GM21786 (cell line): Measurements from ENCODE around the gene ZNF655.
A peak's percentile ranks its signal among the peaks of the same experiment; 100 is the strongest.
"Not testable (repeated sequence)": the region's sequence is repeated elsewhere in the genome, so short reads cannot be mapped to it uniquely, and the experiment has no call there.

Experiments
- ATAC-seq: cut with Tn5 transposase; IDR thresholded peaks from one replicate; pipeline ENCODE4 v1.9.1; 2021; ENCODE audit not compliant: unreplicated experiment

The ZNF655 gene, protein sequence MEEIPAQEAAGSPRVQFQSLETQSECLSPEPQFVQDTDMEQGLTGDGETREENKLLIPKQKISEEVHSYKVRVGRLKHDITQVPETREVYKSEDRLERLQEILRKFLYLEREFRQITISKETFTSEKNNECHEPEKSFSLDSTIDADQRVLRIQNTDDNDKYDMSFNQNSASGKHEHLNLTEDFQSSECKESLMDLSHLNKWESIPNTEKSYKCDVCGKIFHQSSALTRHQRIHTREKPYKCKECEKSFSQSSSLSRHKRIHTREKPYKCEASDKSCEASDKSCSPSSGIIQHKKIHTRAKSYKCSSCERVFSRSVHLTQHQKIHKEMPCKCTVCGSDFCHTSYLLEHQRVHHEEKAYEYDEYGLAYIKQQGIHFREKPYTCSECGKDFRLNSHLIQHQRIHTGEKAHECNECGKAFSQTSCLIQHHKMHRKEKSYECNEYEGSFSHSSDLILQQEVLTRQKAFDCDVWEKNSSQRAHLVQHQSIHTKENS

DNA sequence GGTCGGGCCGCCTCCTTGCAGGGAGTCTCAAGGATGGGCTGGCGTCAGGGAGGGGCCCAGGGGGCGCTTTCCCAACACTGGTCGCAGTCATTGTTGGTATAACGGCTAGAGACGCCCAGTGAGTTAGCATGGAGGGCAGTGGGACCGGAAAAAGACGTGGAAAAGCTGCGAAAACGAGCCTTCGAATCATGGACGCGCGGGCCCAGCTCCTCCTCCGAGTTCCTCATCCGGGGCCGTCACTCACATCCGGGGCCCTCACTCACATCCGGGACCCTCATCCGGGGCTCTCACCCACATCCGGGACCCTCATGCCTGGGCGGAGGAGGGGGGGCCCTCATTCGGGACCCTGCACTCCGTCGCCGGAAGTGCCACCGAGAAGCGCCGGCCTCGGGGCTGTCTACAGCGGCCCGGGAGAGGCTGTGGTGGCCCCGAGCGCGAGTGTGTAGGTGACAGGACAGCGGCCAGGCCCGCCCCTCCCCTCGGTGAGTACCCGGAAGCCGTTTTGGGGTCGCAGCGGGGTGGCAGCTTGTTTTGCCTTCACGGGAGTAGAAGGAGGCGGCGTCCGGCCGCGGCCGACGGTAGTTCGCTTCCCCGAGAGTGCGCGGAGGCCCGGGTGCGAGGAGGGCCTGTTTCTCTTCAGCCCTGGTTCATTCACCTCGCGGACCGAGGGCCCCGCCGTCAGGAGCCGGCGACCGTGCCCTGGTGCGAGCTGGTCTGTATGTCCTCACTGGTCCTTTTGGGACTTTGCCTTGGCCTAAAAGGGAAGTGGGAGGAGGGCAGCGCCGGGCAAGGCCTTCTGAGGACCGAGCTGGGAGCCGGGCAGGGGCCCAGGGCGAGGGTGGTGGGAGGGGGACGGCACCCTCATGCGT, at the start of gene ZNF655:
Gene ZNF655, plus strand, starts transcription at position 337 of the 869 bp plus-strand sequence. CDS start 1,918 bp downstream, outside the sequence.
- peak; percentile 80 for ATAC-seq

DNA sequence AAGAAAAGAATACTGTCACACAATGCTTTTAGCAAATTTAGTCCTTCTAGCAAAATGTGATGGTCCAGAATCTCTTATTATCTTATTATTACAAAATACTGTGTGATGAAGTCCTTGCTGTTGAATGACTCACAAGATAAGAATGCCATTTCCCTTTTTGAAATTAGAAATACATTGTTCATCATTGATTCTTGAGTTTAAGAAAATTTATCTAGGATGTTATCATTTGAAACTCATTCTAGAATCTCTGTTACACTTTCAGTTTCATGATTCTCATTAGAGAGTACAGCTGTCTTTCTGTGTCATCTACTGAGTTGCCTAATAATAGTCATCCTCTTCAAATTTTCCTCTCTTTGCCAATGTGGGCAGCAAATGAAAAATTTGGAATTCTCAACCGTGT, 44.4 kb upstream of the ZNF655 start:
- no peak for ATAC-seq

DNA sequence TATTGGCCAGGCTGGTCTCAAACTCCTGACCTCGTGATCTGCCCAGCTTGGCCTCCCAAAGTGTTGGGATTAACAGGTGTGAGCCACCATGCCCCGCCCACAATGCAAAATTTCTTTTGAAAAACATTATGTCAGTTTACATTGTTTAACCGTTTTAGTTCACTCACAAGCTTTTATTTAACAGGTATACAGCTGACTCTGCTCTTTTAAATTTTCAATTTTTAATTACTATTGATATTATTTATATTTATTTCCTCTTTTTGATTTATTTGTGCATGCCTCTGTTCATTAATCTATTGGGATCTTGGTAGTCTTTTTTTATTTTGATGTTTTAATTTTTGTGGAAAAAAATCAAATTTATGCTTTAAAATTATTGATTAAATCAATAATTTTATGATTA, 37.0 kb upstream of the ZNF655 start:
- no peak for ATAC-seq

DNA sequence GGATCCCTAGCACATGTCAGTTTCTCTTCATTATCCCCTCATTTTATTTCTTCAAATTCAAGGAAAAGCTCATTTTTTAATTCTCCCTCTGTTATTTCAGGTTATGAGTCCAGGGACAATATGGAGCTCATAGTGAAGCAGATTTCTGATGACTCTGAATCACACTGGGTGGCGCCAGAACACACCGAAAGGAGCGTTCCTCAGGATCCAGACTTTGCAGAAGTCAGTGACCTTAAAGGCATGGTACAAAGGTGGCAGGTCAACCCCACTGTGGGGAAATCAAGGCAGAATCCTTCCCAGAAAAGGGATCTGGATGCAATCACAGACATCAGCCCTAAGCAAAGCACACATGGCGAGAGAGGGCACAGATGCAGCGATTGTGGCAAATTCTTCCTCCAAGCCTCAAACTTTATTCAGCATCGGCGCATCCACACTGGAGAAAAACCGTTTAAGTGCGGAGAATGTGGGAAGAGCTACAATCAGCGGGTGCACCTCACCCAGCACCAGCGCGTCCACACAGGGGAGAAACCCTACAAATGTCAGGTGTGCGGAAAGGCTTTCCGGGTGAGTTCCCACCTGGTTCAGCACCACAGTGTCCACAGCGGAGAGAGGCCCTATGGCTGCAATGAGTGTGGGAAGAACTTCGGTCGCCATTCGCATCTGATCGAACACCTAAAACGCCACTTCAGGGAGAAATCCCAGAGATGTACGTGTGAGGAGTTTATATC, 32.6 kb upstream of the ZNF655 start:
- ATAC-seq: no peak

DNA sequence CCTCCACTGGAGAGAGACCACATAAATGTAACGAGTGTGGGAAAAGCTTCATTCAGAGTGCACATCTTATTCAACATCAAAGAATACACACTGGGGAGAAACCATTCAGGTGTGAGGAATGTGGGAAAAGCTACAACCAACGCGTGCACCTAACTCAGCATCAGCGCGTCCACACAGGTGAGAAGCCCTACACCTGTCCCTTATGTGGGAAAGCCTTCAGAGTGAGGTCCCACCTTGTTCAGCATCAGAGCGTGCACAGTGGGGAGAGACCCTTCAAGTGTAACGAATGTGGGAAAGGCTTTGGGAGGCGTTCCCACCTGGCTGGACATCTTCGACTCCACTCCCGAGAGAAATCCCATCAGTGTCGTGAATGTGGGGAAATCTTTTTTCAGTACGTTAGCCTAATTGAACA, 27.1 kb upstream of the ZNF655 start:
- no peak for ATAC-seq

DNA sequence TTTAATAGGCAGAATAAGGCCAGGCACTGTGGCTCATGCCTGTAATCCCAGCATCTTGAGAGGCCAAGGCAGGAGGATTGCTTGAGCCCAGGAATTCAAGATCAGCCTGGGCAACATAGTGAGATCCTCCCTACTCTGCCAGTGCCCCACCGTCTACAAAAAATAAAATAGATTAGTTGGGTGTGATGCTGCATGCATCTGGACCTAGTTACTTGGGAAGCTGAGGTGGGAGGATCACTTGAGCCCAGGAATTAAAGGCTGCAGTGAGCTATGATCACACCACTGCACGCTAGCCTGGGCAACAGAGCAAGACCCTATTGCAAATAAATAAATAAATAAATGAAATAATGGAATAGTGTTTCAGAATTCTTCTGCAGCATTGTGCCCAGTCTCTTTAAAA, 22.8 kb upstream of the ZNF655 start:
- ATAC-seq: no peak

DNA sequence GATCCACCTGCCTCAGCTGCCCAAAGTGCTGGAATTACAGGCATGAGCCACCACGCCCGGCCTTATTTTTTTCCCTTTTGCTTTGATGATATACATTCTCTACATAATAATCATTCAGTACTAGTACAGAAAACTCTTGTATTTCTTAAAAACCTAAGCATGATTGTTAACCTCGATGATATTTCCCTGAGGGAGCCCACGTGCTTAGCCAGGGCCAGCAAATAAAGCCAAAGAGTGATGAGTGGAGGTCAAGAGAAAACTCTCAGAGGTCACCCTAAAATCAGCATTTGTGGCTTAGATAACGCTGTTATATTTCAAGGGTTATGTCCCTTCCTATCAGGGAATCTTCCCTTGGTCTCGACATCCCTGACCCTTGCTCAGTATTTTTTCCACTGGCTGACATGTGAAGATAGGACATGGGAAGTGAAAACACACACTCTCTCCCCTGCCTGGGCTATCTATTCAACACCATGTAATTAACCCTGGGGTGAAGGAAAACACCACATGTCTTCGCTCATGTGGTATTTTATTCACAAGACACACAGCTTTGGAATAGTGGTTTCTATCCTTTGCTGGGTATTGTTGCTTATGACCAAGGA, 19.1 kb upstream of the ZNF655 start:
- ATAC-seq: no peak

DNA sequence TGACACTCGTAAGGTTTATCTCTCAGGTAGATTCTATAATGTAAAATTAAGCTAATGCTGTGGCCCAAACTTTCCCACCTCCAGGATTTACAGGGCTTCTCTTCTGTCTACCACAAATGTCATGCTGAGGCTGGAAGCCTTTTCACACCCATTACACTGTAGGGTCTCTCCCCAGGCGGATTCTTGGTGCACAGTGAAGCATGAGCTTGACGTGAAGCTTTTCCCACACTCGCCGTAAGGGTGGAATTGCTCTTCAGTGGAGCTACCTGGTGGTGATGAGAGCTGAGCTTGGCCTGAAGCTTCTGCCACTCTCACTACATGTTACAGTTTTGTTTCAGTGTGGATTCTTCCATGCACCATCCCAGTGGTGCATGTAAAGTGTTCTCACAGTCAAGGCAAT, 17.9 kb upstream of the ZNF655 start:
- ATAC-seq: no peak

DNA sequence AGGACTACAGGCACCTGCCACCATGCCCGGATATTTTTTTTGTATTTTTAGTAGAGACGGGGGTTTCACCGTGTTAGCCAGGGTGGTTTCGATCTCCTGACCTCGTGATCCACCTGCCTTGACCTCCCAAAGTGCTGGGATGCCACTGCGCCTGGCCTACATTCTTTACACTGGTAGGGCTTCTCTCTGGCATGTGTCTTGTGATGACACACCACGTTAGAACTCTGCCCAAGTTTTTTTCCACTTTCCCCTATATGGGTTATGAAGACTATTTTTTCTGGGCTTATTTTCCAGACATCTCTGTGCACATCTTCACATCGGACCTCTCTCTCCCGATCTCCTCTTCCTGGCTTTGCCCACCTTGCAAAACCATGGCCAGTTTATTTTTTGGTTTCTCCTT, 17.2 kb upstream of the ZNF655 start:
- no peak for ATAC-seq

DNA sequence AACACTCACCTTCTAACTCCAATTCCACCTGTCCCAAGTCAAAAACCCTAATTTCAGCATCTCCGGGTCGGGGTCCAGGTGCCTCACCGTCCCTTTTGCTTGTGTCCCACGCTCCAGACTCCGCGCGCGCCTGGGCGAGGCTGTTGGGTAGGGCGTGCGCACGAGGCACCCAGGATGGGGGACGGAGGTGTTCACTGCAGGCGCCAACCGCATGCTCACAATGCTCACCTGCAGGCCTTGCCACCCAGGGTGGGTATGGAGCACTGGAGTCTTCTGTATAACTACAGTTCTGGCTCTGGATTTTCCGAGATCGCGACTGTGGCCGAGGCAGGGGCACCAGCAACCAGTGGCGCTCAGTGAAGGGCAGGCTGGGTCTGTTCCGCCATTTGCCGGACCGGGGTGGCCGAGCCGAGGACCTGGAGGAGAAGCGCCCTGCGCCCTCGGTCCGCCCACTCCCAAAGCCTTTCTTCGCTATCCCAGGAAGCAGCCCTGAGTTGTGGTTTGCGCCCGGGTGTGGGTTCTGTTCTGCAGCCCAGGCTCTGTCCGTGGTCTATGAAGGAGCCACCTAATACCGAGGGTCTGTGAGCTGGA, 15.3 kb upstream of the ZNF655 start:
- ATAC-seq: no peak

DNA sequence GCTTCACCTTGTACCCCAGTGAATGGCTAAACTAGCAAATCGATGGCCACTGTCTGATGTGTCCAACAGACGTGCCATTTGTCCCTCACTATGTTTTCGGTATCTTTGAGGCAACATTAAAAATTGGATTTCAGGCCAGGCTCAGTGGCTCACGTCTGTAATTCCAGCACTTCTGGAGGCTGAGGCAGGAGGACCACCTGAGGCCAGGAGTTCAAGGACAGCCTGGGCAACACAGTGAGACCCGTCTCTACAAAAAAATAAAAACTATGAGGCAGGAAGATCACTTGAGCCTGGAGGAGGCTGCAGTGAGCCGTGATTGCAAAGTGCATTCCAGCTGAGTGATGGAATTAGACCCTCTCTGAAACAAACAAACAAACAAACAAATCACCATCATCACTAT, 14.5 kb upstream of the ZNF655 start:
- no peak for ATAC-seq

DNA sequence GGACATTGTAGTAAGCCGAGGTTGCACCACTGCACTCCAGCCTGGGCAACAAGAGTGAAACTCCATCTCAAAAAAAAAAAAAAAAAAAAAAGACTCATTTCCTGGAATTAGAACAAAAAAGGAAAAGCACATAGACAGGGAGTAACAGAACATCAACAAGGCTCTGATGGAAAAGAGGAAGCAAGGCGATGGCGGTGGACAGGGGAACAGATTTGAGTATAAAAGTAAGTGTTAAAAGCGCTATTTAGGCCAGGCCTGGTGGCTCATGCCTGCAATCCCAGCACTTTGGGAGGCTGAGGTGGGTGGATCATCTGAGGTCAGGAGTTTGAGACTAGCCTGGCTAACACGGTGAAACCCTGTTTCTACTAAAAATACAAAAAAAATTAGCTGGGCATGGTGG, 13.1 kb upstream of the ZNF655 start:
- not testable (repeated sequence) for ATAC-seq

DNA sequence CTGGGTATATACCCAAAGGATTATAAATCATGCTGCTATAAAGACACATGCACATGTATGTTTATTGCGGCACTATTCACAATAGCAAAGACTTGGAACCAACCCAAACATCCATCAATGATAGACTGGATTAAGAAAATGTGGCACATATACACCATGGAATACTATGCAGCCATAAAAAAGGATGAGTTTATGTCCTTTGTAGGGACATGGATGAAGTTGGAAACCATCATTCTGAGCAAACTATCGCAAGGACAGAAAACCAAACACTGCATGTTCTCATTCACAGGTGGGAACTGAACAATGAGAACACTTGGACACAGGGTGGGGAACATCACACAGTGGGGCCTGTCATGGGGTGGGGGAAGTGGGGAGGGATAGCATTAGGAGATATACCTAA, 8.9 kb upstream of the ZNF655 start:
- not testable (repeated sequence) for ATAC-seq

DNA sequence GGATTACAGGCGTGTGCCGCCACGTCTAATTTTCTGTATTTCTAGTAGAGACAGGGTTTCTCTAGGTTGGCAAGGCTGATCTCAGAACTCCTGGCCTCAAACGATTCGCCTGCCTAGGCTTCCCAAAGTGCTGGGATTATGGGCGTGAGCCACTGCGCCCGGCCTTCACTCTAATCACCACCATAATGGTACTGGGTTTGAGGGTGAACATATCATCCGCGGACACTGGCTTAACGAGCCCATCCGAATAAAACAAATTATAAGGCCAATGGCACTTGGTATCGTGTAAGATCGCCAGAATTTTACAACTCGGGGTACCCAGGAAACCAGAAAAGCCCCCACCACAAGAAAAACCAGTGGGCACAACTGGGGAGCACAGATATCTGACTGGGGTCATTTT, 7.1 kb upstream of the ZNF655 start:
- ATAC-seq: no peak

DNA sequence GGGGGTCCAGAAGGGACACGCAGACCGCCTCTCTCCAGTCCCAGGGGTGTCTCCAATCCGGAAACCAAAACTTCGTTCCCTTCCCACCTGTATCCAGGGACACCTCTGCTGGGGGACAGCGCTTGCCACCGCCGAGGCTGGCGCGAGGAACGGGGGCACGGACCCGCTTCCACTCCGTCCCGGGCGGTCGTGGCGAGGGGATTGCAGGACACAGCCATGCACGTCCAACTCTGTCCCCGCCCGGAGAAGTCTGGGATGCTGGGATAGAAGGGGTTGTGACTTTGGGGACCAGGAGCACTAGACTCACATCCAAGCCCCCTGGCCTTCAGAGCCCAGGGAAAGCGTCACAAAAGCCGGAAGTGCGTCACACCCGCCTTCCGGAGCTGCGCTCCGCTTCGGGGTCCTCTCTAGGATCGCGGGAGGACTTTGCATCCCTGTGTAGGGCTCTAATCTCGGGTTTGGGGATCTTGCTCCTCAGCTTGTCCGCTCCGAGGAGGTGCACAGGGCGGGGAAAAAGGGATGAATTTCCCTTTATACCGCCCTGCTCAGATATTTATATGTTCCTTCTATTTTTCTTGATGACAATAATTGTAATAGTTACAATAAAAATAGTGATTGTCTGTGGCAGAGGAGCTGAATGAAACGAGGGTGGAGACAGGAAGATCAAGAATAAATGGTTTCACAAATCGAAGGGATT, 6.5 kb upstream of the ZNF655 start, which contains the start of gene FAM200A:
Gene FAM200A, minus strand, starts transcription at position 348 of the 697 bp plus-strand sequence. CDS start 3,707 bp downstream, outside the sequence.
- peak; percentile 98 for ATAC-seq

DNA sequence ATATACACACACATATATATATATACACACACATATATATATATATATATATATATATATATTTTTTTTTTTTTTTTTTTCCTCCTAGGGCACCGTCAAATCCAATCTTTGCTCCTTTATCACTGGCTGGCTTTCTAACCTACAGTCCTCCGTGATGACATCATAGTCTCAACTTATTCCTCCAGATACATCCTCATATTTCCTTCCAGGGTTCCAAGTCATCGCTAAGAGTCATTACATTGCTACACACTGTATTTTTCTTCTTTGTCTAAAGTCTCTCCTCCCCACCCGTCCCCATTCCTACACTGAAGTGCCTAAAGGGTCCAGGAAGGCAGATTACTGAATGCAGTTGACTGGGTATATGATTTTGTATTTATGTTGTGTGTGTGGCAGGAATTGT, 5.4 kb upstream of the ZNF655 start:
- no peak for ATAC-seq

DNA sequence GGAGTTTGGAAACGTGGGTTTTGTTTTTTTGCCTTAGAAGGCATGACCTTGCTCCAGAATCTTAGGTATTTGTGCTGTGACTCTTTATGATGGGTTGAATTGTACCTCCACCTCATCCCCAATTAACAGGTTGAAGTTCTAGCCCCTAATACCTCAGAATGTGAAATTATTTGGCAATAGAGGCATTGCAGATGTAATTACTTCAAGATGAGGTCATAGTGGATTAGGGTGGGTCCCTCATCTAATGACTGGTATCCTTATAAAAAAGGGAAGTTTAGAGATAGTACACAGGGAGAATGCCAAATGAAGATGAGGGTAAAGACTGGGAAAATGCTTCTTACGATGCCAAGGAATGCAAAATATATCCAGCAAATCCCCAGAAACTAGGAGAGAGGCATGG, 3.5 kb upstream of the ZNF655 start:
- no peak for ATAC-seq

DNA sequence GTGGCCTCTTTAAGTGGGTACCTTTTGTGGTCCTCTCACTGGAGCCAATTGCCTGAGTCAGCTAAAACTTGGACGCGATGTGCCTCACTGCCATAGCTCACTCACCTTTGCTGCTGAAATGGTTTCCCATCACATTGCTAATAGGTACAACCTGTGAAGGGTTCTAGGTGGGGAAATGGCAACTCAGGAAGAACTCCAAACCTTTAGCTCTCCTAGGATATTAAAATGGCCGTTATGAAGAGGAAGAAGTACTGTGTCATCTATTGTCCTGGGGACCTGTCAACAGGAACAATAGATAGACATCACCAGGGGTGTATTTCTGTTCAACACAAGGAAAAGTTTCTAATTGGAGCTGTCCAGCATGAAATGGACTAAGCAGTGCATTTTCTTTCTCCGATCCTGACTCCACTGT, 1.2 kb upstream of the ZNF655 start:
- ATAC-seq: no peak

DNA sequence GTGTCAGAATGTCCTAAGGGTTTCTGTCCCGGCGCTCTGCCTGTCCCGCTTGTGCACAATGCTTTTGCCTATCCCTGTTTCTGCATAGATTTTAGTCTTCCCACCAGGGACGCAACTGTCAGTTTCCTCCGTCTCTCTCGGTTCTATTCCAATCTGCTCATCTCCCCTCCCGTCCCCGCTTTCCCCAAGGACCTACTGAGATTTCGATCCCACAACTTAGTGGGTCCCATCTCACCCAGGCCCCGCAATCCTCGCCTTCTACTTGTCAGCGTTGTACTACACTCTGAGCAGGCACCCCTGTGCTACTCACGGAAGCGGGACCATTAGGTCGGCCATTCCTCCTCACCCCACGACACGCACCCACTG, 519 bp upstream of the ZNF655 start:
- ATAC-seq: no peak
